Embryonic facial prominence (tissue), 1 donor: ENCODE measurements around the gene POLR2M.
A peak's percentile ranks its signal among the peaks of the same experiment; 100 is the strongest.

Experiments used
- DNase-seq: peaks from one replicate; pipeline ENCODE4 v3.0.0-alpha.2; 2016; ENCODE audit errors: extremely low spot score

POLR2M gene

DNA sequence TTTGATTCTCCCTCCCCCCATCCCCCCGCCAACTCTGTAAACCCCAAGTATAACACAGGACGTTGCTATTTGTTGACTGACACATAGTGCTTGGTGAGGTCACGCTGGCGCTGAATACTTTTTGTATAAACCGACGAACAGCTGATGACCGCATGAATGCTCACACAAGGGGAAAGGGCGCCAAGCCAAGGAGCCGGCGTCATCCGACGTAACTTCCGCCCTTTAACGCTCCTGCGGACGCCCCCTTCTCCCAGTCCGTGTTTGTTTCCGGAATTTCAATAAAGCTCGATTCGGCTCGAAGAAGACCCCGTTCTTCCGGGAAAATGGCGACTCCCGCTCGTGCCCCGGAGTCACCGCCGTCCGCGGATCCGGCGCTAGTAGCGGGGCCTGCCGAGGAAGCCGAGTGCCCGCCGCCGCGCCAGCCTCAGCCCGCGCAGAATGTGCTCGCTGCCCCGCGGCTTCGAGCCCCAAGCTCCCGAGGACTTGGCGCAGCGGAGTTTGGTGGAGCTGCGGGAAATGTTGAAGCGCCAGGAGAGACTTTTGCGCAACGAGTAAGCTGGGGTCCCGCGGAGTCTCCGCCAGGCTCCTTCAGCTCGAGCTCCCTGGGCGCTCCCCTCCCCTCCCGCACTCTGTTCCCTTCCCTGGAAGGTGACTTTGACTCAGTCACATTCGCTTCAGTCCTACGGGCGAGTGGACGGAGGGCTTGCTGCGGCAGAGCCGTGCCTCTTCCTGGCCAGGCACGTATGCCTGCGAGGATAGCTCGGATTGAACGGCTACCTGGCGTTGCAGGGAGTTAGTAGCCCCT, at the start of gene POLR2M:
Gene POLR2M, plus strand, starts transcription at position 310 of the 805 bp plus-strand sequence. Its CDS starts 129 bp downstream, at position 439.
- peak; percentile 98 for DNase-seq

DNA sequence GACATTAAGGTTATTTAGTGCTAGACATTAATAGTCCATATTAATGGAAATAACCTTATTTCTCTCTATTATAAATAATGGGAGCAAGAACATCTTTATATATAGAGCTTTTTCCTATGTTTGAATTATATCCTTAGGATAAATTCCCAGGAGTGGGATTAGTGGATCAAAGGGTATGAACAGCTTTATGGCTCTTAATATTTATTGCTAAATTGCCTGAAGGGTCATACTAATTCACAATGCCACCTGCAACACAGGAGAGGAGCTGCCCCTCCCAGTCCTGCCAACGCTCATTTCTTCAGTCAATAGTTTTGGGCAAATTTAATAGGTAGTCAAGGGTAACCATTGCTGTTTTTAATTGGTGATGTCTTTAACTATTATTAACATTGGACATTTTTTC, 48.9 kb upstream of the POLR2M start:
- DNase-seq = no peak

DNA sequence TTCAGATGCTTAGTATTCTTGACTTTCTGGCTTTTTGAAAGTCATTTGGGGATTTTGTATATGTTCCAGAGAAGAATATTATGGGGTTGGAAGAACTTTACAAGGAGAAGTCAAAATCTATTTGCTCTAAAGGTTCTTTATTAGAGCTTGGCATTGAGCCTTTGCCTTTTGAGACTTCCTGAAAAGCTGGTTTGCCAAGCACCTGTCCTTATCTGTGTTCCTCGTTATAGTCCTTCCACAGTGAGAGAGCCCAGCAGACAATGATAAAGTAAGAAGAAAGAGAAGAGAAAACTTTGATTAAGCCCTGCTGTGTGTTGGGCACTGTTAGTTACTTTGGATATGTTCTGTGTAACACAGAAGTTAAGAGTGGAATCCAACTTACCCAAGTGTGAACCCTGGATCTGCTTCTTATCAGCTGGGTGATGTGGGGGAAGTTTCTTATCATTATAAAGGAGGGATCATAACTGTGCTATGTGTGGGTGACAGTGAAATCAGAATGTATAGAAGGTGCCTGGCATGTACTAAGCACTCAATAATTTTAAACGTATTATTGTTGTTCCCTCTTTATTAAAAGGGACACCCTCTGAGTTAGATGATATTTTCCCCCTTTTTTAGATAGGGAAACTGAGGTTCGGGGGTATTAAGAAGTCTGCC, 44.3 kb upstream of the POLR2M start:
- no peak for DNase-seq

DNA sequence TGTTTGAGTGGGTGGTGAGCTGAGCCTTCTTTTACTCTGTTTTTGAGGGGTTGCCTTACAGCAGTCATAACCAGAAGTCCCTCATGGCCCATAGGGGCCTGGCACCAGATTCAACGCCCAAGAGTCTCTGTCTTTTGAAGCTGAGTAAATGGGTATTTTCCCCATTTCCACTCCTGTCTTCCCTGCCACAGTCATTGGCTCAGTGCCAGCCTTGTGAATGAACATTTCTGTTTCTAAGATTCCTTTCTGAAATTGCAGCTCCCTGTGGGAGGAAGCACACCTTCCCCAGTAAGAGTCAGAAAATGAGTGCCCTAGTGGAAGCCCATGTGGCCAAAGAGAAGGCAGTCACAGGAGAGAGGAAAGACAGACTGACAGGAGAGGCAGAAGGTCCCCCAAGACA, 43.7 kb upstream of the POLR2M start:
- DNase-seq = no peak

DNA sequence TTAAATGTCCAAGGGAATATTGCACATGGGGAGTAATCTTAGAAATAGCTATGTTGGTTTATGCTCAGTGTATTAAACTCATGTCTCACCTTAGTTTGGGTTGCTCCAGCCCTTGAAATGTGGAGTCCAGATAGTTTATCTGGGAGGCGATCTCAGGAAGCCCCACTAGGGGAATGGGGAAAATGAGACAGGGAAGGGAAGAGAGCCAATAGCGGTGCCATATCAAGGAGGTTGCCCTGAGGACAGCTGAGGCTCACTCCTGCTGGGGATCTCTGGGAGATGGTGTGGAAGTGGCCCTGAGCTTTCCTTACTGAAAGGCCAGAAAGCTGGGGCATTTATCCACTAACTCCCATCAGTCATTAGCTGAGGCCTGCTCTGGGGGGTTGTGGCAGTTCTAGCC, 43.3 kb upstream of the POLR2M start:
- DNase-seq = no peak

DNA sequence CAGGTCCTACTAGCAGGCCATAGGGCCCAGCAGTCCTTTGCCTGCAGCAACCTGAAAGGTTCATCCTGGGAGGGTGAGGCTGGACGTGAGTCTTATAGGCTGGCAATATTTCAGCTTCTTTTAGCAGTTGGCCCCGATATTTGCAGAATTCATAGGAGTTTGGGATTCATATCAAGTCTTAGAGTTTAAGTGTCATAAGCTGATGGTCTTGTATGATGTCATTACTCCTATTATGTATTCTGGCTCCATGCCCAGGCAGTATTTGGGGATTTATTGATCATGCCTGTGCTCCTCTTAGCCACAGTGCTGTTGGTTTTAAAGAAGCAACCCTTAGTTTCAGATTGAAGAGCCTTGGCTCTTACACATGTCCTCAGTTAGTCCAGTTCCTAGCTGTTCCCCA, 41.3 kb upstream of the POLR2M start:
- no peak for DNase-seq

DNA sequence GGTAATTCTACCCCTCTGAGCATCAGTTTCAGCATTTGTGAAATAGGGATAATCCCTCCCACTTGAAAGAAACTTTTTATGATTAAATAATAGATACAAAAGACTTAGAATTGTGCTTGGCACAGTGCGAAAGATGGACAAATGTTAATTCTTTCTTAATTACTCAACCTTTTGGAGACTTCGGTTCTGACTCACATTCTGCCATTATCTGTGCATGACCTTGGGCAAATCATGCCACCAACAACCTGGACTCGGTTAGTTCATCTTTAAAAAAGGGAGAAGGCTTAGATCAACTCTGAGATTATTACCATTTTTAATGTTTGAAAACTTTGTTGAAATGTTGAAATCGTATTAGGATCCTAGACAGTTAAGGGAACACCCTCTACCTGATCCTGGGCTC, 40.6 kb upstream of the POLR2M start:
- DNase-seq = no peak

DNA sequence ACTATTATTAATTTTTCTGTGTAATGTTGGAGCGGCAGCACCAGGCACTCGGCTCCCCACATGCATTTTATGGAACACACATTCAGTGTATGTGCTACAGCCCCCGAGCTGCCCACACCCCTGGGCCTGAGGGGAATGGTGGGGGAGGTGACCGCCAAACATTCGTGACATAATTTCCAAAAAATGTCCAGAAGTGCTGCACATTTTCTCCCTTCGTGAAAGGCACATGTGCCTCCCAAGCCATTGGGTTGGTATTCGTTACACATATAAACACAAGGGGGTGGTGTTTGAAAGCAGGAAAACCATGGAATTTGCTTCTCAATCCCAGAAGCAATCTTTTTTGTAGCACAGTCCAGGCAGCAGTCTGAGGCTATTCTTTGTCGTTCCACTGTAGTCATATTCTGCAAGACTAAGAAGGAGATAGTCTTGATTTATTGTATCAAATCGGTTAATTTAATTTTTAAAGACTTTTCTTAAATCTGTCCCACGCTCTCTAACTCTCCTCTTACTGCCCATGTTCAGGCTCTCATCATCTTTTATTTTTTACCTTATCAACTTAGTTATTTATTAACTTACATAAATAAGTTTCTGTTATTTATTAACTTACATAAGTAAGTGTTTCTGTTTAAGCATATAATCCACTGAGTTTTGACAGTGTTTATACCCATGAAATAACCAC, 39.2 kb upstream of the POLR2M start:
- peak; percentile 56 for DNase-seq

DNA sequence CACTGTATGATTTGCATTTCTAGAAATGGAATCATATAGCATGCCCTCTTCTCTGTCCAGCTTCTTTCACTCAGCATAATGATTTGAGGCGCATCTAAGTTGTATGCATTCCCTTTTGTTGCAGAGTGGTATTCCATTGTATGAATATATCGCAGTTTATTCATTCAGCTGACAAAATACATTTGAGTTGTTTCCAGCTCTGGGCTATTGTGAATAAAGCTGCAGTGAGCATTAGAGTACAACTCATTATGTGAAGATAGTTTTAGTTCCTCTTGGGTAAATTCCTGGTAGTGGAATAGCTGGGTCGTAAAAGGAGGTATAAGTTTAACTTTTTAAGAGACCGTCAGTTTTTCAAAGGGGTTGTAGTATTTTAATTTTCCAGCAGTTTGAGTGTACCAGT, 38.5 kb upstream of the POLR2M start:
- no peak for DNase-seq

DNA sequence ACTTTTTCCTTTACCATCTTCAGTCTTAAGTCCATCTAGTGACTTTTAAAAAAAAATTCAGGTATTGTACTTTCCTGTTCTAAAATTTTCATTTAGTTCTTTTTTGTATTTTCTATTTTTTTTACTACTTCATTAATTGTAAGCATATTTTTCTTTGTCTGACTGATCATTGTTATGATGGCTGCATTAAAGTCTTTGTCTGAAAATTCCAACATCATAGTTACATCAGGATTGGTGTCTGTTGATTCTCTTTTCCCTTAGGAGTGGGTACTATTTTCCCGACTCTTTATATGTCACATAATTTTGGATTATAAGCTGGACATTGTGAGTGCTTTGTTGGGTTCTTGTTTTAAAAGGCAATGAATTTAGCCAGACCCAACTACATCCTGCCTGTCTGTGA, 34.9 kb upstream of the POLR2M start:
- DNase-seq = no peak

DNA sequence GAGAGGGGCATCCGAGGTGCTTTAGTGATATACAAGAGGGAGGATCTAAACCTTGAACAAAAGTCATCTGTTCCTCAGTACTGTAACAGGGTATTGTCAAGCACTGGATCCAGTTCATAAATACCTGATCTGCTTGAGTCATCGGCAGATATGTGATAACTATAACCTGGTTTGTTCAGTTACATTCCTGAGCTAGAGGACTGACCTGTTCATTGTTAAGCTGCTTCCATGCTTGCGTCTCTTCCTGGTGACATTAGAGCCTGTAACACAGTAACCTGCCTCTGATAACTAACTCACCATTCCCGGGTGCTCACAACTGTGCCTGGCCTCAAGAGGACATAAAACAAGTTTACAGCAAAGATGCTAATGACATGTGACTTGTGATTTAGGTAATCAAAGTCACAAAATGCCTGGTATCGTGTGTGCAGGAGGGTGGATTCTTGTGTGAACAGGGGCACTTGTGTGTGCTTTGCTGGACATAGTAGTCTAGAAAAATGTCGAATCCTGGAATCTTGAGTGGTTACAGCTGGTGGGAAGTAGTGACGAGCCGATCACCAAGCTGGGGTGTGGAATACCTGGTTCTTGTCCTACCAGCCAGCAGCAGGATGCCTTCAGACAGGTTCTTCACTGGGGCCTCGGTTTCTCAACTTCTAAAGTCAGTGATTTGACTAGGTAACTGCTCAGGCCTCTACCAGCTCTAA, 30.9 kb upstream of the POLR2M start:
- no peak for DNase-seq

DNA sequence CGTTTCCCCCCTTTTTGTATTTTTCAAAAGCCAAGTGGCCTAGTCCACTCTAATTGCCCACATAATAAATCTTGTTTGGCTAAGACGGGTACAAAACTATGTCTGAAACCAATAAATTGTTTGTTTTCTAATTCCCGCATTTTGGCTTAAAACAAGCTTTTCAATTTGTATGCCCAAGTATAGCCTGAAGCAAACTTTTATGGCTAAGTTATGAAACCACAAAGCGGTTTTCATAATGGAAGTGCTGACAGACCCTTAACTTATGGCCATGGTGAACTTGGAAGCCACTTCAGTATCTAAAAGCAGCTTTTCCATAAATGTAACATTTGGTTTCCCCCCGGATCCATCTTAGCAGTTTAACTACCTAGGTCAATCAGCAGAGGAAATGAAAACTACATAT, 29.9 kb upstream of the POLR2M start:
- DNase-seq = no peak

DNA sequence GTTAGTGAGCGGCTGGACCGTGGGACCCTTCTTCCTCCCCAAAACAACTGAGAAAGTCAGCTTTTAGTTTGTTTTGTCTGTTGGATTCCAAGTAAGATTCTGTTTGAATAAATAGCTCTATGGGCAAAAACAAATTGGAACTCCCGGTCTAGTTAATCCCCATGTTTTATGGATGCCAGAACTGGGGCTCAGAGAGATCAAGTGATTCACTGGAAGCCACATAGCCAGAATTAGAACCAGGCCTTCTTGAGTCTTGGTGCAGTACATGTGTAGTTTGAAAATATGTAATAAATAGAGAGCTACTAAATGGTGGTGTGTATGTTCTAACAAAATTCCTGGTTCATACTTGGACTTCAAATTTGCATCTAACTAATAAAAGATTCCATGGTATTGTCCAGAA, 29.3 kb upstream of the POLR2M start:
- no peak for DNase-seq

DNA sequence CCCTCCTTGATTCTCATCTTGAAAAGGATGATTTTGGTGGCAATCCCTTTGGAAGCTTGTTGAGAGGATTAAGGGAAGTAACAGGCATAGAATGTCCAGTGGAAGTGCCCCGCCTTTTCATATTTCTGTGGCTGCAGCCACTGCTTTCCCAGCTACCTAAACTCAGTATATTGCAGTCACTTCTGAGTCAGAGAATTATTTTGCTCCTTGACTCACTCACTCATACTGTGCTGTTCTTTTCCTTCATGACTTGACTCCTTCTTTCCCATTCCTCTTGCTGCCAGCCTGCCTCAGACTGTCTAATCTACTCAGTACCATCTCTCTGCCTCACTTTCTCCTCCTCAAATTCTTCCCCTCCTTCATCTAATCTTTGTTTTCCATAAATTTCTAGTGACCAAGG, 26.5 kb upstream of the POLR2M start:
- DNase-seq = no peak

DNA sequence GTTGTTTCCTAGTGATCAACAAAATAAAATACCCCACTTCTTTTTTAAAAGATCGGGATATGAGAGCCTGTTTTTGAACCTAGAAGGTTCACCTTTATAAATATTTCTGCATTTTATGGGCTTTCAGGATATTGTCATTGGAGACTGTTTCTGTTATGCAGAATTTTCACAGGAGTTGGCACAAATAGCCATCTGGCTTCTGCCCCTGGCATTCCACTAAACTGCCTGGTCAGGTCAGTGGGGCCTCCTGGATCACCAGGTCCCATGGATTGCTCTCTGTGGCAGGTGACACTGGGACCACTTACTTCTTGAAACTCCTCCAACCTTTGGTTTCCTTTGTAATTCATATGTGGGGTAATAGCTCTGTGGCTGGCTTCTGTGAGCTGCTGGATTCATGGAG, 25.5 kb upstream of the POLR2M start:
- no peak for DNase-seq

DNA sequence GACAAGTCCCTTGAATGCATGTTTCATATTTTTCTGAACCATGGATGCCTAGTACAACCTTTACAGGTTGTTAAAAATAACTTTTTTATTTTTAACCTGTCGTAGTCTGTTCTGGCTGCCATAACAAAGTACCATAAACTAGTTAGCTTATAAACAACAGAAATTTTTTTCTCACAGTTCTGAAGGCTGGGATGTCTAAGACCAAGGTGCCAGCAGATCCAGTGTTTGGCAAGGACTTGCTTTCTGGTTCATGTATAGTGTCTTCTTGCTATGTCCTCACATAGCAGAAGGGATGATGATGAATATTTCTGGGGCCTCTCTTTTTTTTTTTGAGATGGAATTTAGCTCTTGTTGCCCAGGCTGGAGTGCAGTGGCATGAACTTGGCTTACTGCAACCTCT, 23.0 kb upstream of the POLR2M start:
- no peak for DNase-seq

DNA sequence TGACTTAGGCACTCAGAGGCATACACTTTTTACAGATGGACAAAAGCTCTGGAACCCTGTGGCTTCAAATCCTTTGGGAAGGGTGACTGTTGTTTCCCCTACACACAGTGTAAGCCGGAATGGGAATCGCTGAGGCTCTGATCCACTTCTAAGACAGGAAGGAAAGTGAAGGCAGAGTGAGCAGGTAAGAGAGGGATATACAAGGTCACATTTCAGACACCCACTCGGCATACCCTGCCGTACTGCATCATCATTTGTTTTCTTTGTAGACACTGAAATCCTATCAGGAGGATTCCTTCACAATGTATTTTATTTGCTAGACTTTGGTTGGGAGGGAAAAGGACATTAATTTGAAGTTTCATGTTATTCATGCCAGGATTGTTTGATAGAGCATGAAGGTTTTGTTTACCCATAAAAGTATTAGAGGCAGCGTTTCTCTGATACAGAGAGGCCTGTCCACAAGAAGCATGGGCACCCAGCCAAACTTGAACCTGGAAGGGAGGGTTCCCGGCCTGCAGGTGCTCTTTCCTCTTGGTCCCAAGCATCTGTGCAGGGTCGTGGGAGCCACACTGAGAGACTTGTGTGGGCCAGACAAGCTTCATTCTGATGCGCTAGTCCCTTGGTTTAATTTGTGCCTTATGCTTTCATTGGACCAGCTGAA, 21.9 kb upstream of the POLR2M start:
- DNase-seq = no peak

DNA sequence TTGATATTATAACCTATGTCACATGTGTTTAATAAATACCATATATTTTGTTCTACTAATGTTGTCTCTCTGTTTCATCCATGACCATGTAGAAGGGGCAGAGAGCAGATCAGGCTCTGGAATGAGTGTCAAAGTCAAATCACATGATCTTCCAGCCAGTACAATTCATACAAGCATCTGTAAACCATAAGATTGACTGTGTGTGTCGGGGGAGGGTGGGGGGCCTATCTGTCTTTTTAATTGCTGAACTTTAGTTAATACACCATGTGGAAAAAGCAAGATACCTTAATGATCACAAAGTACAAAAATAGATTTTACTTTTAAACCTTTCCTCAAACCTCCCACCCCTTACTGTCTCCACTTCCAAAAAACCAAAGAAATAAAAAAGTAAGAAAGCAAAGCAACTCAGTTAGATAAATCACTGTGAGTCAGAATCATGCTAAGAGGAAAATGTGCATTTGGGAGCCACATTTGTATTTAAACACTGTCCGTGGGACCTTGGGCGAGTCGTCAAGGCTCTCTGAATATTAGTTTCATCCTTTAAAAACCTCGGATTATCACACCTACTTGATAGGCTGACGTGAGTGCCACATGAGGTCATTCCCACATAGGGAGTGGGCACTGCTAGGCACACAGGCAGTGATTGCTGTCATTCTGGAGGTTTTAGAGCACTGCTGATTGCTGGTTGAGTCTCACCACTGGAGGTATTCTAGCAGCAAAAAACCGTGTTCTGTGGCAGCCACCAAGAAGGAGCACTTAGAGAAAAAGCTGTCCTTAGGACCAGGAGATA, 21.0 kb upstream of the POLR2M start:
- no peak for DNase-seq

DNA sequence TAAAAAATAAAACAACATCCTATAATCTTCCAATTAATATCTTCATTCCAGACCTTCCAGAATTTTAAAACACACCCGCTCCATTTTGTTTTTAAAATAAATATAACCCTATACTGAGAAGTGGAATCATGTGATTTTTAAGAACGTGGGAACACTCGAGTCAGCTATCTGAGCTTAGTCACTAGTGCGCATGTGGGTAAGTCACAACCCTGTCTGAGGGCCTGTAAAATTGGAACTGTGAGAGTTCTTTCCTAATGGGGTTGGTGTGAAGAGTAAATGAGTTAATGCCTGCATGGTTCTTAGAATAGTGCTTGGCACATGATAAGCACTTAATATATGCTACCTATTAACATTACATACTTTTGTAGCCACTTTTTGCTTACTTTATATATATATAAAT, 19.9 kb upstream of the POLR2M start:
- DNase-seq = no peak

DNA sequence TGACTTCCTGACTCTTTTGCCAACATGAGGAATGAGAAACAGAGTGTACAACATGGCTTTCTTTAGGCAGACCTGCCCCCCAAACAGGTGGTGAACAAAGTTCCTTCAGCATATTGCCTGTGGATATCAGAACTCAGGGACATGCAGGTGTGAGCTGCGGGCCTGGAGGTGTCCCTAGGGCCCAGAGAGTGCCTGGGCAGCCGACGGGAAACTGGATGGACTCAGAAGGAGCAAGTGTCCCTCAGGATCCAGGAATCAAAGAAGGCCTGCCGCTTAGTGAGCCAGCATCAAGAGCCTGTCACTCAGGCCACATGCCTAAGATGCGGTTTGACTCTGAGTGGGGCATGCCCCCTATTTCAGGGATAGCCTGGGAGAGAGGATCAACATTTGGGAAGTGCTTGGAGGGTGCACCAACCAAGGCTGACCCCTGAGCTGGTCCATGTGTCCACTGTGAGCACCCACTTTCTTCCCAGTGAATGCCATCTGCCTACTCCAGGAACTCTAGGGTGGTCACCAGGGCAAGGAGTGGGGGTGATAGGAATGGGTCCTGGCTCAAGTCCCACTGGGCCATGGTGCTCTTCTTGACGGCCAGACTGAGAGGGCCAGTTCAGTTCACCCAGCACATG, 16.1 kb upstream of the POLR2M start:
- DNase-seq = no peak

DNA sequence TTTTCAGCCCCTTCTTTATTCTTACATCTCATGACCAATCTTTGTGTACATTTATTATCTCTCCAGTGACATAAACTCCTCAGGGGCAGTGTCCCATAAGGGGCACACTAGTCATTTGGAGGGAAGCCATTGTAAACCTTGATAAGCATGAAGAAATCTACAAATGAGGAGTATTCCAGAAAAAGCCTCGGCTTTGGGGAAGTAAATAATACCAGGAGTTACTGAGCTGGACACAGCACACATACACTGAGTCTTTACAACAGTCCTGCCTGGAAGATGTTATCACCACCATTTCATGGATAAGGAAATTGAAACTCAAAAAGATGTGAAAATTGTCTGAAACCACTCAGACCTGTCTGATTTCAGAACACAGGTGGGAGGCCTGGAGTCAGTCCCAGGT, 15.4 kb upstream of the POLR2M start:
- no peak for DNase-seq
